ENCODE results near the gene AP1G2.

AP1G2 gene

DNA sequence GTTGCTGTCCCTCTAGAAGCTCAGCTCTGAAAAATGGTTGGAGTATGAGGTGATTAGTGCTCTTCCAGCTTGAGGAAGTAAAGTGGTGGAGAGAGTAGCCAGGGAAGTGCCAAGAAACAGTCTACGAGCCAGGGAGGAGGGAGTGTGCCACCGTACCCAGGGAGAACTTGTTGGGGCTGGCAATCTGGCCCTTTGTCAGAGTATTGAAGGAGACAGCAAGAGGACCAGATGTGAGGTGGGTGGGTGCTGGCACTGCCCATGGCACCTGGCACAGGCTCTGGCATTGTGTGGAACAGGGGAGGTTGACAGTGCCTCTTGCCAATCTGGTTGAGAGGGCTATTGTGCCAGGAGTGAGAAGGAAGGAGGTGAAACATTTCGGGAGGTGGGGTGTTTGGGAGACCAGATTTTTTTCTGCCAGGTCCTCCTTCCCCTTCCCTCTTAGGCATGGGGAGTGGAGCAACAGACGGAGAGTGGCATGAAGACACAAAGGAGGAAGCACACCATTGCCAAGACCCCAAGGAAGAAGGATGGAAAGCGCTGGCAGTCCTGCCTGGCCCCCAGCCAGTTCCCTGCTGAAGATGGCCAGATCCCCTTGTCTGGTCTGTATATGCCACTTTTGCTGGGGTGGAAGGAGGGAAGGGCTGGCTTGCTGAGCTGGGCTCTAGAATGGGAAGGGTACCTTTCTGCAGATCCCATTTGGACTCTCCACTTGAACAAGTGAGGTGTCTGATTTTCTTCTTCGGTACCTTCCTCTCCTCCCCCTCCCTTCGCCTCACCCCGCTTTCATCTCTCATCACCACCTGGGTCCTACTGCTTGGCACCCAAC is 53.6 kb downstream of the AP1G2 start:
- Histone ChIP-seq H3K27ac (no peak overlapping the region), H3K27me3 (ENCODE audit: insufficient read depth, low read depth) (no peaks in the 10 kb centered on the region), H3K79me2 (ENCODE audit: insufficient read depth, low read depth) (no peaks in the 10 kb centered on the region), H2AFZ (ENCODE audit: low read depth) (no peak overlapping the region), H3K4me1 (ENCODE audit: low read depth, poor library complexity, severe bottlenecking) (no peaks in the 10 kb centered on the region), H3K4me3 (IDR thresholded peaks at IDR 0.05; ENCODE audit: insufficient read depth, low read depth, low read length) (no peak overlapping the region), H3K36me3 (ENCODE audit: insufficient read depth) (no peaks in the 10 kb centered on the region), H3K9ac (no peak overlapping the region), H3K4me2 (no peak overlapping the region), H4K20me1 (ENCODE audit: insufficient read depth) (no peaks in the 10 kb centered on the region)
- TF ChIP-seq, protein P1, sequence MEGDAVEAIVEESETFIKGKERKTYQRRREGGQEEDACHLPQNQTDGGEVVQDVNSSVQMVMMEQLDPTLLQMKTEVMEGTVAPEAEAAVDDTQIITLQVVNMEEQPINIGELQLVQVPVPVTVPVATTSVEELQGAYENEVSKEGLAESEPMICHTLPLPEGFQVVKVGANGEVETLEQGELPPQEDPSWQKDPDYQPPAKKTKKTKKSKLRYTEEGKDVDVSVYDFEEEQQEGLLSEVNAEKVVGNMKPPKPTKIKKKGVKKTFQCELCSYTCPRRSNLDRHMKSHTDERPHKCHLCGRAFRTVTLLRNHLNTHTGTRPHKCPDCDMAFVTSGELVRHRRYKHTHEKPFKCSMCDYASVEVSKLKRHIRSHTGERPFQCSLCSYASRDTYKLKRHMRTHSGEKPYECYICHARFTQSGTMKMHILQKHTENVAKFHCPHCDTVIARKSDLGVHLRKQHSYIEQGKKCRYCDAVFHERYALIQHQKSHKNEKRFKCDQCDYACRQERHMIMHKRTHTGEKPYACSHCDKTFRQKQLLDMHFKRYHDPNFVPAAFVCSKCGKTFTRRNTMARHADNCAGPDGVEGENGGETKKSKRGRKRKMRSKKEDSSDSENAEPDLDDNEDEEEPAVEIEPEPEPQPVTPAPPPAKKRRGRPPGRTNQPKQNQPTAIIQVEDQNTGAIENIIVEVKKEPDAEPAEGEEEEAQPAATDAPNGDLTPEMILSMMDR (conservative IDR thresholded peaks at IDR 0.05; ENCODE audit: low read depth, low read length), result no peak

DNA sequence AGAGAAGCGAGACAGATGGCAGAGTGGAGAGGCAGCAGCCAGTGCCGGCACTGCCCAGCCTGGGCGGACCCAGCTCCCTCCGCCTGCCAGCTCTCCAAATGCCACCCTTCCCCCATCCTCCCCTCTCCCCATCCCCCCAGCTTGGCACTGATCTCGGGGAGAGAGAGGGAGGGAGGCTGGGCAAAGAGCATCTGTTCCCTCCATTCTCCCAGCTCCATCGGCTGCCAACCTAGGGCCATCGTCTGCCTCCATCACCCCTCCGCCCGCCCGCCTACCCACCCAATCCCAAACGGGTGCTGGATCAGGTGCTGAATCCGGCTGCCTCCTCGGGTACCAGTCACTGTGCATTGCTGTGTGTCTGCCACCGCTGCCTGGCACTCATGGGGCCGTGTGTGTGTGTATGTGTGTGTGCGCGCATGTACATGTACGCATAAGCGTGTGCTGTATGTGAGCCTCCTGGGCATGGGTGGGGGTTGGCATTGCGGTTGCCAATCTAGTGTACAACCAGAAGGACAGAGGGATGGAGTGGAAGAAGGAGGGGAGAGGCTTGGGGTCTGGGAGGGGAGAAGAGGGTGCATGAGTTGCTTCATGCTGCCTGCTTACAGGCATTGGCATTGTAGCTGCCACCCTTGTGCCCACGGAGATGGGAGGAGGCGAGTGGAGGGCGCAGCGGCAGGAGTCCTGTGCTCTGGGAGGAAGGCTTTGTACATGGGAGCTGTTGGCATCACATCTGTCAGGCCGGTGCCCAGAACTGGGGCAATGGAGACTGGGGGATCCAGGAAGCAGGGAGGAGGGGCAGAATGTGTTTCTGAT is 54.4 kb downstream of the AP1G2 start:
- Histone ChIP-seq H3K27ac (no peak overlapping the region), H4K20me1 (ENCODE audit: insufficient read depth) (no peaks in the 10 kb centered on the region), H3K27me3 (ENCODE audit: insufficient read depth, low read depth) (no peaks in the 10 kb centered on the region), H3K9ac (no peak overlapping the region), H3K4me2 (no peak overlapping the region), H3K4me1 (ENCODE audit: low read depth, poor library complexity, severe bottlenecking) (no peaks in the 10 kb centered on the region), H3K36me3 (ENCODE audit: insufficient read depth) (no peaks in the 10 kb centered on the region), H3K79me2 (ENCODE audit: insufficient read depth, low read depth) (no peaks in the 10 kb centered on the region), H2AFZ (ENCODE audit: low read depth) (no peak overlapping the region), H3K4me3 (IDR thresholded peaks at IDR 0.05; ENCODE audit: insufficient read depth, low read depth, low read length) (no peak overlapping the region)
- TF ChIP-seq, protein P1 (conservative IDR thresholded peaks at IDR 0.05; ENCODE audit: low read depth, low read length), result no peak

DNA sequence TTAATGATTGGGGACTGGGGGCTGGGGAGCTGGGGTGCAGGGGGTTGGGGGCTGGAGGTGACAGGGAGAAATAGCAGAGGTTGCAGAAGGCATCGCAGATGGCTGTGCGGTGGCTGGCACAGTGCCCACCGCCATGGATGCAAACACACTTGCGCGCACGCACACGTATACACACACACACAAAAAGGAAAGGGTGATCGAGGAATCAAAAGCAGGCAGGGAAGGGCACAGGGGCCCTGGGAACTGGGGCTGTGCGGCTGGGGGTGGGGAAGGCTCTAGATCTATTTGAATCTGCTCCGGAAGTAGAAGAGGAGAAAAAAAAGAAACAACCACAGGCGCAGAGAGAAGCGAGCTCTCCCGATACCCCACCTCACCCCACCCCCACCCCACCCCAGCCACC is 55.4 kb downstream of the AP1G2 start:
- H3K79me2 ChIP-seq (ENCODE audit: insufficient read depth, low read depth), result no peaks in the 10 kb centered on the region
- H3K36me3 ChIP-seq (ENCODE audit: insufficient read depth), result no peaks in the 10 kb centered on the region
- no peaks in the 10 kb centered on the region for H3K4me1 ChIP-seq (ENCODE audit: low read depth, poor library complexity, severe bottlenecking)
- H3K27me3 ChIP-seq (ENCODE audit: insufficient read depth, low read depth), result no peaks in the 10 kb centered on the region
- H3K27ac ChIP-seq, result no peak overlapping the region
- H3K9ac ChIP-seq, result no peak overlapping the region
- H3K4me3 ChIP-seq (IDR thresholded peaks at IDR 0.05; ENCODE audit: insufficient read depth, low read depth, low read length), result no peak overlapping the region
- no peak overlapping the region for H2AFZ ChIP-seq (ENCODE audit: low read depth)
- H3K4me2 ChIP-seq, result no peak overlapping the region
- TF ChIP-seq, protein P1 (conservative IDR thresholded peaks at IDR 0.05; ENCODE audit: low read depth, low read length), result no peak
- H4K20me1 ChIP-seq (ENCODE audit: insufficient read depth), result no peaks in the 10 kb centered on the region
